Small intestine (tissue), 7 donors: Measurements from ENCODE around the gene KLF13. TPM values are rescaled to one million over a fixed set of nuclear protein-coding genes. Genes with fewer than 3 reads are reported as not detected.

Experiments used
- DNase-seq, 2 donors: peaks; one replicate each; pipeline versions ENCODE4 v3.0.0 to v3.0.0-alpha.2; 2013
- FAIRE-seq: peaks from 2 replicates; lab custom pipeline; 2012; peaks lifted over from hg19 to GRCh38; lab: Jason Lieb, UNC
- H3K27ac ChIP-seq, 3 donors: one replicate each; pipeline ENCODE4 v1.5.1; 2013; ENCODE audit warnings: low read length in 2 of 3, mild to moderate bottlenecking in 2 of 3, control low read depth in 1 of 3, inconsistent platforms in 1 of 3, low read depth in 1 of 3, moderate library complexity in 1 of 3
- H3K27me3 ChIP-seq, 3 donors: one replicate each; pipeline ENCODE4 v1.6.1; 2013; ENCODE audit warnings: low read length in 3 of 3, inconsistent platforms in 1 of 3; ENCODE audit not compliant: control insufficient read depth in 3 of 3, insufficient read depth in 3 of 3
- H3K36me3 ChIP-seq, 3 donors: one replicate each; pipeline ENCODE4 v1.6.1; 2013; ENCODE audit warnings: low read length in 3 of 3, inconsistent platforms in 1 of 3, low read depth in 1 of 3, mild to moderate bottlenecking in 1 of 3, moderate library complexity in 1 of 3; ENCODE audit not compliant: control insufficient read depth in 3 of 3, insufficient read depth in 2 of 3
- H3K4me1 ChIP-seq, 3 donors: one replicate each; pipeline ENCODE4 v1.6.1; 2013; ENCODE audit warnings: low read length in 2 of 3, inconsistent platforms in 1 of 3, low read depth in 1 of 3, mild to moderate bottlenecking in 1 of 3, moderate library complexity in 1 of 3; ENCODE audit not compliant: control insufficient read depth in 3 of 3, insufficient read depth in 2 of 3
- H3K4me3 ChIP-seq, 3 donors: one replicate each; pipeline ENCODE4 v1.5.1; 2013; ENCODE audit warnings: low read length in 3 of 3, control low read depth in 1 of 3, inconsistent platforms in 1 of 3, low read depth in 1 of 3, mild to moderate bottlenecking in 1 of 3, moderate library complexity in 1 of 3
- H3K9me3 ChIP-seq, 2 donors: one replicate each; pipeline ENCODE4 v1.6.1; 2013; ENCODE audit warnings: low read depth in 1 of 2, low read length in 1 of 2; ENCODE audit not compliant: control insufficient read depth in 2 of 2, insufficient read depth in 1 of 2
- WGBS, 3 donors: extraction: QIAGEN DNeasy Blood & Tissue Kit; methylation state at CpG; one replicate each; pipeline ENCODE4 v1.1.7; 2013; 5-methylcytosine and 5-hydroxymethylcytosine counted together
- polyA plus RNA-seq, 4 donors: library from polyadenylated mRNA; stranded (reverse) in 3 of 4; unstranded in 1 of 4; fragments of 200-250 nt in 3 of 4; fragments of 120-200 nt in 1 of 4; gene quantifications; one replicate each; pipeline versions ENCODE4 v1.2.1 to v1.2.3, GENCODE V29; 2013
- donor health status: healthy with polysubstance abuse.
- donor health status: control.
- donor health status: control.
- donor health status: Bipolar disorder and iron deficiency.
- donor health status: healthy.

KLF13 gene
- polyA plus RNA-seq, 4 donors: 50.6 to 61.3 (median 51.9) TPM

- H3K27me3 ChIP-seq: no peaks in the 10 kb centered on the region
- FAIRE-seq (no peak), DNase-seq (no peak)
- H3K27ac ChIP-seq: peak overlapping the region in 2 of 3 donors; percentile 17 to 93
- H3K4me3 ChIP-seq: no peak overlapping the region
- H3K9me3 ChIP-seq: no peaks in the 10 kb centered on the region
- WGBS, 3 donors: 80 to 84% (median 81%) methylated on average over 4 of the region's 4 CpGs
- peaks cover 29 to 58% (median 58%) of the 10 kb centered on the region in 3 donors for H3K4me1 ChIP-seq
- H3K36me3 ChIP-seq: peaks cover 0 to 60% (median 0%) of the 10 kb centered on the region in 3 donors
Measured at GRCh38 chr15:31341496-31342195, 15.0 kb downstream of the KLF13 start.

DNA sequence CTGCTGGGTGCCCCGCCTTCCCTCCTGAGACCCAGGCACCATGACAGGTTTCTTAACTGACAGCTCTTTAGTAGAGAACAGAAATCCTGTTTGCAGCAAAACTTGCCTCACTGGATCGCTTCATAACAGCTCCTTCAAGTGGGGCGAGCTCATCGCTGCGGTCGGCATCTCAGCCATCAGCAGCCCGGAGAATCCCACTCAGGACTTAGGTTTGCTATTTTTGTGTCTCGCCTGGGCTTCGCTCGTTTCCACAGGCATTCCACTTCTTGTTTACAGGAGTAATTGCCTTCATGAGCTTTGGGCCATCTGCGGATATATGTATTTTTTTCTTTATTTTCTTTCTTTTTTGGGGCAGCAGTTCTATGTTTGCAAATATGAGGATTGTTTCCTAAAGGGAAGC lies 15.7 kb downstream of the KLF13 start:
- WGBS, 3 donors: 76 to 93% (median 89%) methylated on average over 11 of the region's 11 CpGs
- H3K9me3 ChIP-seq: no peaks in the 10 kb centered on the region
- FAIRE-seq: no peak
- no peak overlapping the region for H3K4me3 ChIP-seq
- DNase-seq: no peak
- peaks cover 0 to 63% (median 0%) of the 10 kb centered on the region in 3 donors for H3K36me3 ChIP-seq
- H3K27me3 ChIP-seq: no peaks in the 10 kb centered on the region
- peaks cover 28 to 66% (median 58%) of the 10 kb centered on the region in 3 donors for H3K4me1 ChIP-seq
- peak overlapping the region in 2 of 3 donors; percentile 17 to 93 for H3K27ac ChIP-seq

- no peak for FAIRE-seq
- Histone ChIP-seq H3K9me3 (no peaks in the 10 kb centered on the region), H3K4me3 (no peak overlapping the region), H3K4me1 (peaks cover 28 to 70% (median 56%) of the 10 kb centered on the region in 3 donors), H3K36me3 (peaks cover 0 to 68% (median 0%) of the 10 kb centered on the region in 3 donors), H3K27me3 (no peaks in the 10 kb centered on the region), H3K27ac (peak overlapping the region; percentile 87 to 94 (median 93))
- no peak for DNase-seq
- 67 to 82% (median 72%) methylated on average over 20 to 22 of the region's 22 CpGs for WGBS, 3 donors
Measured at GRCh38 chr15:31342781-31343626, 16.4 kb downstream of the KLF13 start.

- DNase-seq: no peak
- H3K36me3 ChIP-seq: peaks cover 0 to 71% (median 0%) of the 10 kb centered on the region in 3 donors
- FAIRE-seq: no peak
- 7 to 52% (median 31%) methylated on average over 3 to 5 of the region's 5 CpGs for WGBS, 3 donors
- peak overlapping the region; percentile 87 to 94 (median 93) for H3K27ac ChIP-seq
- H3K9me3 ChIP-seq: no peaks in the 10 kb centered on the region
- H3K4me3 ChIP-seq: peak overlapping the region in 1 of 3 donors; percentile 7
- peaks cover 32 to 64% (median 47%) of the 10 kb centered on the region in 3 donors for H3K4me1 ChIP-seq
- H3K27me3 ChIP-seq: no peaks in the 10 kb centered on the region
Measured at GRCh38 chr15:31343831-31344230, 17.2 kb downstream of the KLF13 start.

DNA sequence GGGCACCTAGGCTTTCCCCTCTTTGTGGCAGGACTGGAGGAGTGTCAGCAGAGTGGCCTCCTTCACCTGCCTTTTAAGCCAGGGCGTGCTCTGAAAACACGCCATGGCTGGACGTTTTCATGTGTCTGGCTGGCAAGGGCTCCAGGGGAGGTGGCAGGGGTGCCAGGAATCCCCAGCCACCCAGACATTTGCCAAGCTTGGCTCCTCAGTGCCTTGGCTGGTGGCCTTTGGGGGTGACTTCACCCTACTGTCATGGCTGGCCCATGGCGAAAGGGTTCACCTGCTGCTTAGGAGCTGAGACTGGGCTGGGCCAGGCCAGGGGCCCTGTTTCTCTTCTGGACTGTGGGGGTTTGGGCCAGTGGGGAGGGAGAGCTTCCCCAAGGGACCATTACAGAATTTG lies 17.6 kb downstream of the KLF13 start:
- H3K4me3 ChIP-seq: no peak overlapping the region
- FAIRE-seq (no peak), DNase-seq (no peak)
- no peaks in the 10 kb centered on the region for H3K27me3 ChIP-seq
- no peaks in the 10 kb centered on the region for H3K9me3 ChIP-seq
- peak overlapping the region; percentile 87 to 94 (median 93) for H3K27ac ChIP-seq
- WGBS, 3 donors: 26 to 47% (median 28%) methylated on average over 4 of the region's 4 CpGs
- H3K4me1 ChIP-seq: peaks cover 32 to 62% (median 44%) of the 10 kb centered on the region in 3 donors
- peaks cover 0 to 73% (median 0%) of the 10 kb centered on the region in 3 donors for H3K36me3 ChIP-seq

DNA sequence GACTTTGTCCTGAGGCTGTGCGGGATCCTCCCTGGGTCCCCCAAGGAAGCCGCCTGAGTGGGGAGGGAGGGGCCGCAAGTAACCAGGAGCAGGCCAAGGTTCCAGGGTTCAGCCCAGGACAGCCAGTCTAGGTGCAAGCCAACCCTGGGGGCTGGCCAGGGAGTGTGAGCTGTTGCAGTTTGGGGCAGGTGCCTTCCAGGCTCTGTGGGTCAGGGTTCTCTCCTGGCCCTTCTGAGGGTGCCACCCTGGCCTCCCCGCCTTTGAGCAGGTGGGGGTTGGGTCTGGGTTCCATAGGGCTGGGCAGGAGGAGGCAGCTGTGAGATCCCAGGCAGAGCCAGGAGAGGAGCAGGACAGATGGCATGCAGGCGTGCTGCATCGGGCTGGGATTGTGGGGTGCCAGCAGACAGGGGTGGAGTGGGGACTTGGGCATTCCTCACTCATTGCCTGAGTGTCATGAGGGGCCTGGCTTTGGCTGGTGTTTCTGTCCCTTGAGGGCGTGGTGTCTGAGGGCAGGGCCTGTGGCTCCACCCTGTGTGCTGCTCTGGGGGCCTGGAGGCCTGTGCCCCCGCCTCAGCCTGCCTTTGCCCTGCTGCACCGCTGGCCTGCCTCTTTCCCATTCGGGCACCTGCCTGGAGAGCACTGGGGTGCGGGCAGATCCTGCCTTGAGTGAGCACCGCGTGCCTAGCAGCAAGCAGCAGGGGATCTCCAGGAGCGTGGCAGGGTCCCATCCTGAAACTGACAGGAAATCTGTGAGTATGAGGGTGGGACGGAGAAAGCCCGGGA lies 18.4 kb downstream of the KLF13 start:
- H3K27me3 ChIP-seq: no peaks in the 10 kb centered on the region
- H3K9me3 ChIP-seq: no peaks in the 10 kb centered on the region
- peaks cover 30 to 55% (median 38%) of the 10 kb centered on the region in 3 donors for H3K4me1 ChIP-seq
- H3K27ac ChIP-seq: peak overlapping the region; percentile 73 to 94 (median 87)
- H3K4me3 ChIP-seq: peak overlapping the region in 1 of 3 donors; percentile 50
- no peak for FAIRE-seq
- peaks cover 0 to 73% (median 0%) of the 10 kb centered on the region in 3 donors for H3K36me3 ChIP-seq
- 8 to 41% (median 15%) methylated on average over 15 to 16 of the region's 16 CpGs for WGBS, 3 donors
- peak; percentile 93 to 98 for DNase-seq

DNA sequence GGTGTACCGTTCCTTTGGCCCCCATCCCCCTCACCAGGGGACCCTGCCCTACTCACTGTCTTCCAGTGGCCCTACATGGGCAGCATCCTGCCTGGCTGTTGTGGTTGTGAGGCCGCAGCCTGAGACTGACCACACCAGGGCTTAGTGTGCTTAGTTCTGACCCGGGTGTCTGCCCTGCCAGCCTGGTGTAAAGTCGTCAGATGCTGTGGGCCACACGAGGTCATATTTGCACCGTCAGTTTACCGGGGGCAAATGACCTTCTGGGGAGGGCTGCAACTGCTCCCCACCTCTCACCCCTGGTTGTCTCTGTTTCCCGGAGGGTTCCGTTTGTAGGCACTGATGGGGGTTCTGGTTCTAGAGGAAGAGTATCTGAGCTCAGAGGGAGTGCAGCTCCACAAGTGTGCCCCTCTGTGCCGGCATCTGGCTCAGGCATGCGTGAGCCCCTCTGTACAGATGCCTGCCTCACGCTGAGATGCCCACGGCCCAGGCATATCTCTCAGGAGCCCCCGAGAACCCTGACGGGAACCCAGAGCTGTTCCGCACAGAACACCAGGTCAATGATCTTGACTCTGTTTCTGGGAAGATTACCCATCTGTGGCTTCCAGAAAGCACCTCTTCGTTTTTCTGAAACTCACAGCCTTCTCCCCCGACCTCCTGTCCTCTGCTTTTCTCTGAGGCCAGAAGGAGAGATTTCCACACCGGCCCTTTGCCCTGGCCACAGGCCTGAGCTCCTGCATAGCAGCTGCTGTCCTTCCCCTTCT lies 19.2 kb downstream of the KLF13 start:
- H3K36me3 ChIP-seq: peaks cover 0 to 70% (median 4%) of the 10 kb centered on the region in 3 donors
- H3K27ac ChIP-seq: peak overlapping the region; percentile 73 to 94 (median 87)
- H3K9me3 ChIP-seq: no peaks in the 10 kb centered on the region
- FAIRE-seq (no peak), DNase-seq (no peak)
- H3K4me1 ChIP-seq: peaks cover 32 to 55% (median 43%) of the 10 kb centered on the region in 3 donors
- 16 to 45% (median 18%) methylated on average over 18 to 19 of the region's 19 CpGs for whole genome bisulfite sequencing, 3 donors
- peak overlapping the region in 2 of 3 donors; percentile 2 to 50 for H3K4me3 ChIP-seq
- no peaks in the 10 kb centered on the region for H3K27me3 ChIP-seq
